Ramos (cell line): ENCODE results near the gene CX3CR1.

Experiments used
- in situ Hi-C: fragments of 300-500 bp; cut with MboI; formaldehyde crosslinking; loops from one replicate; pipeline ENCODE4 v1.14.3; 2022; ENCODE audit warnings: low sequenced_read_pairs; ENCODE audit not compliant: unreplicated experiment

The CX3CR1 gene

GRCh38 chr3:39294446-39295183, 14.8 kb upstream of the CX3CR1 start:
- in situ Hi-C loops, result loop anchor here (25.0 kb wide), 1 partner anchor 557 kb away; no protein-coding TSS in a partner anchor

GRCh38 chr3:39292961-39293360, 13.1 kb upstream of the CX3CR1 start:
- in situ Hi-C loops, result loop anchor here (25.0 kb wide), 1 partner anchor 556 kb away; no protein-coding TSS in a partner anchor

GRCh38 chr3:39291903-39292329, 12.1 kb upstream of the CX3CR1 start:
- in situ Hi-C loops, result loop anchor here (25.0 kb wide), 1 partner anchor 555 kb away; no protein-coding TSS in a partner anchor

GRCh38 chr3:39290255-39290654, 10.4 kb upstream of the CX3CR1 start:
- in situ Hi-C loops, result loop anchor here (25.0 kb wide), 1 partner anchor 553 kb away; no protein-coding TSS in a partner anchor

GRCh38 chr3:39289107-39289506, 9.3 kb upstream of the CX3CR1 start:
- in situ Hi-C loops, result loop anchor here (5.0 to 25.0 kb wide), 3 partner anchors 102 to 552 kb away; no protein-coding TSS in a partner anchor

GRCh38 chr3:39288300-39288808, 8.5 kb upstream of the CX3CR1 start:
- in situ Hi-C loops, result loop anchor here (5.0 to 25.0 kb wide), 3 partner anchors 101 to 551 kb away; no protein-coding TSS in a partner anchor

GRCh38 chr3:39287216-39288164, 7.7 kb upstream of the CX3CR1 start:
- in situ Hi-C loops, result loop anchor here (5.0 to 25.0 kb wide), 3 partner anchors 100 to 550 kb away; no protein-coding TSS in a partner anchor

- in situ Hi-C loops, result loop anchor here (5.0 to 25.0 kb wide), 3 partner anchors 99 to 549 kb away; no protein-coding TSS in a partner anchor
These were observed 6.9 kb upstream of the CX3CR1 start for GRCh38 chr3:39286771-39287170.

- in situ Hi-C loops, result loop anchor here (5.0 to 25.0 kb wide), 3 partner anchors 98 to 548 kb away; no protein-coding TSS in a partner anchor
These were observed 5.5 kb upstream of the CX3CR1 start for GRCh38 chr3:39285332-39285731.

GRCh38 chr3:39284457-39284881, 4.6 kb upstream of the CX3CR1 start:
- in situ Hi-C loops, result loop anchor here (10.0 to 25.0 kb wide), 2 partner anchors 190 to 547 kb away; no protein-coding TSS in a partner anchor

- in situ Hi-C loops, result loop anchor here (10.0 to 25.0 kb wide), 2 partner anchors 187 to 545 kb away; no protein-coding TSS in a partner anchor
These were observed 2.2 kb upstream of the CX3CR1 start for GRCh38 chr3:39282057-39282456.

- in situ Hi-C loops, result loop anchor here (10.0 to 25.0 kb wide), 2 partner anchors 187 to 544 kb away; no protein-coding TSS in a partner anchor
These were observed 1.7 kb upstream of the CX3CR1 start for GRCh38 chr3:39281533-39281932.

- in situ Hi-C loops, result loop anchor here (10.0 to 25.0 kb wide), 2 partner anchors 186 to 543 kb away; no protein-coding TSS in a partner anchor
These were observed 735 bp upstream of the CX3CR1 start for GRCh38 chr3:39280571-39280970.

GRCh38 chr3:39278616-39278935, 1.3 kb downstream of the CX3CR1 start:
- in situ Hi-C loops, result loop anchor here (25.0 kb wide), 1 partner anchor 541 kb away; no protein-coding TSS in a partner anchor

GRCh38 chr3:39277893-39278615, 1.8 kb downstream of the CX3CR1 start:
- in situ Hi-C loops, result loop anchor here (25.0 kb wide), 1 partner anchor 541 kb away; no protein-coding TSS in a partner anchor

GRCh38 chr3:39276746-39277145, 3.1 kb downstream of the CX3CR1 start:
- in situ Hi-C loops, result loop anchor here (25.0 kb wide), 1 partner anchor 539 kb away; no protein-coding TSS in a partner anchor

- in situ Hi-C loops, result loop anchor here (25.0 kb wide), 1 partner anchor 539 kb away; no protein-coding TSS in a partner anchor
These were observed 3.8 kb downstream of the CX3CR1 start for GRCh38 chr3:39275963-39276593.

GRCh38 chr3:39275052-39275451, 4.8 kb downstream of the CX3CR1 start:
- in situ Hi-C loops, result loop anchor here (25.0 kb wide), 1 partner anchor 538 kb away; no protein-coding TSS in a partner anchor
